AML-193 (cell line): ENCODE measurements around the gene ZNF280D.
"Not testable (repeated sequence)": the region's sequence is repeated elsewhere in the genome, so short reads cannot be mapped to it uniquely, and the experiment has no call there.

Experiments
- DNase-seq, 2 experiments: peaks; one replicate each; lab custom pipeline; 2025; lab: John Stamatoyannopoulos, UW

ZNF280D gene

DNA sequence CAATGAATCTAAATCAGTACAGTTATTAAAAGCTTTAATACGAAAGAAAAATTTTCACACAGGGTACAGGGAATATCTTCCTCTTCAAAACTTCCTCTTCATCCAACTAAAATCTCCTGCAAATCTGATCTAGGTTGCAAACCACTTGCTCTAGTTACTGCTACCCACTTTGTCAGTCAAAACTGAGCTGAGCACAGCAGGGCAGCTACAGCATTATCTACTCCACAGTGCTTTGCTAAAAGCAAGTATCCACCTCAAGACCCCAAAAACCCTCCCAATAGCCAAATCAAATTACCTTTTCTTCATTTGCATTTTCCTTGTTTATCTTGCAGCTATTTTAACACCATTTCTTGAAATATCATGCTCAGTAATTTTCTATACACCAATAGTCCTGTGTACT is 14.7 kb downstream of the ZNF280D start:
- no peak for DNase-seq

- no peak for DNase-seq
Measured at GRCh38 chr15:56716334-56716733, 17.0 kb downstream of the ZNF280D start.

- no peak for DNase-seq
Measured at GRCh38 chr15:56715220-56715619, 18.1 kb downstream of the ZNF280D start.

GRCh38 chr15:56709502-56709901 is 23.8 kb downstream of the ZNF280D start:
- DNase-seq: not testable (repeated sequence)

DNA sequence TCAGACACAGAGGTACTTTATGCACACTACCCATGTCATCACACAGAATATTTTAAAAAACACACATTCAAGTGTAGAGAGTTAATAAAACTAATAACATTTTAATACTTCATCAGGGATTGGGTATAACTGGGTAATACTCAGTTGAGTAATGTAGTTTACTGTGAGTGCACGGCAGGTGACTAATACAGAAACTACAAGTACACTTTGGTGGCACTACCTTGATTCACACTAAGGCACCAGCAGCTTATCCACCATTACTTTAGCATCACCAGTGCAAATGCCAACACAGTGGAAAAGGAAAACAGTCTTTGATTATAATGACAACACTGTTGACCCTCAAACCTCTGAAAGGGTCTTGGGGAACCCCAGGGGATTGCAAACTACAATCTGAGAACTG is 33.6 kb downstream of the ZNF280D start:
- no peak for DNase-seq

- no peak for DNase-seq
Measured at GRCh38 chr15:56698270-56698669, 35.0 kb downstream of the ZNF280D start.

- no peak for DNase-seq
Measured at GRCh38 chr15:56693761-56694160, 39.5 kb downstream of the ZNF280D start.

GRCh38 chr15:56690733-56691132 is 42.6 kb downstream of the ZNF280D start:
- DNase-seq: no peak

DNA sequence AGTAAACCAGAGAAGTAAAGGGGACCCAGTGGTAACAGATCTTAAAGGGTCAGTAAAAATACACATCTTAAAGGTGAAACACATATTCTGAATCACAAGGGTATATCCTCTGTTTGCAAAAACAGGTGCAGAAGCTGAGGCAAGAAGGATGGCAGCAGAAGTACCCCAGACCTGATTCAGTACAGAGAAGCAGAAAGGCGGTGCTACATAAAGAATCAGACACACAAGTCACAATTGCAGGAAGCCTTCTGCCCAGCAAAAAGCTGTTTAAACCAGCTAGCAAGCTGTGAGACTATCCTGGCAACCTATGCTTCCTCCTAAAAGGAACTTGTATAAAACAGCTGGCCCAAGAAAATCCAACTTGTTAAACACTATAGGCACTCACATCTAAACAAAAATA is 49.4 kb downstream of the ZNF280D start:
- no peak for DNase-seq

- no peak for DNase-seq
Measured at GRCh38 chr15:56681113-56681512, 52.2 kb downstream of the ZNF280D start.

- no peak for DNase-seq
Measured at GRCh38 chr15:56679225-56679624, 54.1 kb downstream of the ZNF280D start.

- no peak for DNase-seq
Measured at GRCh38 chr15:56678571-56678970, 54.7 kb downstream of the ZNF280D start.

- no peak for DNase-seq
Measured at GRCh38 chr15:56677271-56677670, 56.0 kb downstream of the ZNF280D start.

- no peak for DNase-seq
Measured at GRCh38 chr15:56675930-56676329, 57.4 kb downstream of the ZNF280D start.

DNA sequence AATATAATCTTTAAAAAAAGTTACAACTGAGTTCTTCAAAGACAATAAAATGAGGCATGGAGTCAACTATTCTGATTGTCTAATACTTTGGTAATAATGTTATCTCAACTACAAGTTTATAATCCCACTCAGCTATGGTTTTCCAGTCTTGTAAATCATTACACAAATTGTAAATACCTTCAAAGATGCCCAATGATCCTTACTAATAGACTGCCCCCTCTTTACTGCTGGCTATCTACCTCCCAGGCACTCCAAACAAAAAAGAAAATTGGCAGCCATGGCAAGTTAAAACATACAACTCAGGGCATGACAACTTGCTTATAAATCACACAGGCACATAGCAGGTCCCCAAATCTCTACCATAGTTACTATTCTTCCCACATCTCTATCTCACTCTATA is 58.5 kb downstream of the ZNF280D start:
- no peak for DNase-seq

- no peak for DNase-seq
Measured at GRCh38 chr15:56672721-56673120, 60.6 kb downstream of the ZNF280D start.

GRCh38 chr15:56667517-56667916 is 65.8 kb downstream of the ZNF280D start:
- peak; percentile 20 to 31 for DNase-seq

DNA sequence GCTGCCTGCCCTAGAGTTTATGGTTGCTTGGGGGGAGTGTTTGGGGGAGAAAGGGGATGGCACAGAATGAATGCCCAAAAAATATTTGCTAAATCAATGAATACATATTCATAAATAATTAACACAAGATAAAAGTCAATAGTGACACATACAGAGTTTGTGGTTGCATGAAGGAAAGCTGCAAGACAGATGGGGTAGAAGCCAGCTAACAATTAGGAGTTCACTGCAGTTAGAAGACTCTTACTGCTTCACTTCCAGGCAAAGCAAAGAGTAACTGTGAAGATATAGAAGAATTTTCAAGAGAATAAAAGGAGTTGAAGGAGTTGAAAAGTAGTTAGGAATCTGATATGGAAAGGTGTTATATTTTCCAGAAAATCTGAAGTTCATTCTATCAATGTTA is 72.4 kb downstream of the ZNF280D start:
- DNase-seq: no peak

GRCh38 chr15:56659197-56659596 is 74.1 kb downstream of the ZNF280D start:
- no peak for DNase-seq

- no peak for DNase-seq
Measured at GRCh38 chr15:56654624-56655023, 78.7 kb downstream of the ZNF280D start.

- DNase-seq: no peak
Measured at GRCh38 chr15:56654216-56654615, 79.1 kb downstream of the ZNF280D start.

- DNase-seq: no peak
Measured at GRCh38 chr15:56653787-56654186, 79.5 kb downstream of the ZNF280D start.

- DNase-seq: no peak
Measured at GRCh38 chr15:56653107-56653506, 80.2 kb downstream of the ZNF280D start.

DNA sequence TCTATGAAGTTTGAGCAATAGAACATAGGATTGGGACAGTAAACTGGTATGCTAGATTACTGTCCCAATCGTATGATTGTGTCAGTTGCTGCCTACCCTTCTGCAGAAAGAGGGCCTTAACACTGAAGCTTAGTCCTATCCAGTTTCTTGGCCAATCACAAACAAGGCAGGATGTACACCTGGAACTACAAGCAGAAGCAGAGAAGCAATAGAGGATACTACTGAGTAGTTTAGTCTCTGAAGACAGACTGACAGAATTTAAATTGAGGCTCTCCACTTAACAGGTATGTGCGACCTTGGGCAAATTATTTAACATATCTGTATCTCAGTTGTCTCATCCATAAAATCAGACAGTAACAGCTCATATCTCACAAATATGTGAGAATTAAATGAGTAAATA is 85.0 kb downstream of the ZNF280D start:
- no peak for DNase-seq

GRCh38 chr15:56640549-56640948 is 92.8 kb downstream of the ZNF280D start:
- no peak for DNase-seq
